Lower lobe of right lung (tissue), 2 donors: ENCODE measurements around the gene WDR13. TPM values are rescaled to one million over a fixed set of nuclear protein-coding genes. Genes with fewer than 3 reads are reported as not detected.

Experiments
- ATAC-seq, 2 donors: fragments of 200-7000 bp; cut with Tn5 transposase; one replicate each; pipeline ENCODE4 v1.9.1; 2020 to 2022; ENCODE audit warnings: mild to moderate bottlenecking in 2 of 2, moderate library complexity in 2 of 2
- DNase-seq: peaks from one replicate; pipeline ENCODE4 v3.0.0-alpha.2; 2020
- H3K27ac ChIP-seq: fragments of 200-600 bp; one replicate; pipeline ENCODE4 v1.8.0; 2022
- H3K27me3 ChIP-seq: fragments of 200-600 bp; one replicate; pipeline ENCODE4 v1.8.0; 2022; ENCODE audit warnings: low read depth
- H3K36me3 ChIP-seq: fragments of 200-600 bp; one replicate; pipeline ENCODE4 v1.8.0; 2022; ENCODE audit warnings: mild to moderate bottlenecking
- H3K4me1 ChIP-seq: fragments of 200-600 bp; one replicate; pipeline ENCODE4 v1.8.0; 2022
- H3K4me3 ChIP-seq: fragments of 200-600 bp; one replicate; pipeline ENCODE4 v1.8.0; 2022; ENCODE audit warnings: mild to moderate bottlenecking
- H3K9me3 ChIP-seq: fragments of 200-600 bp; one replicate; pipeline ENCODE4 v1.8.0; 2022
- intact Hi-C: fragments of 100-400 bp; cut with DNase I; formaldehyde crosslinking; loops from one replicate; pipeline ENCODE4 v1.11.0; 2022
- total RNA-seq: library from RNA; stranded (reverse); fragmentation: NEBNext Ultra II Directional; extraction: Animal tissue kit (Norgen Biotek cat#: 25700); gene quantifications from one replicate; pipeline ENCODE4 v1.2.1, GENCODE V29; 2021
- TF ChIP-seq, protein P1 (sequence below): fragments of 200-600 bp; IDR thresholded peaks from one replicate; pipeline ENCODE4 v1.8.0; 2022; ENCODE audit warnings: antibody characterized with exemption, mild to moderate bottlenecking
- donor health status: DM: no; HTN: yes; CAD: no; lungs with severe emphysema.

WDR13 gene
- total RNA-seq, 1 donor from 2014 or later: 125 TPM

DNA sequence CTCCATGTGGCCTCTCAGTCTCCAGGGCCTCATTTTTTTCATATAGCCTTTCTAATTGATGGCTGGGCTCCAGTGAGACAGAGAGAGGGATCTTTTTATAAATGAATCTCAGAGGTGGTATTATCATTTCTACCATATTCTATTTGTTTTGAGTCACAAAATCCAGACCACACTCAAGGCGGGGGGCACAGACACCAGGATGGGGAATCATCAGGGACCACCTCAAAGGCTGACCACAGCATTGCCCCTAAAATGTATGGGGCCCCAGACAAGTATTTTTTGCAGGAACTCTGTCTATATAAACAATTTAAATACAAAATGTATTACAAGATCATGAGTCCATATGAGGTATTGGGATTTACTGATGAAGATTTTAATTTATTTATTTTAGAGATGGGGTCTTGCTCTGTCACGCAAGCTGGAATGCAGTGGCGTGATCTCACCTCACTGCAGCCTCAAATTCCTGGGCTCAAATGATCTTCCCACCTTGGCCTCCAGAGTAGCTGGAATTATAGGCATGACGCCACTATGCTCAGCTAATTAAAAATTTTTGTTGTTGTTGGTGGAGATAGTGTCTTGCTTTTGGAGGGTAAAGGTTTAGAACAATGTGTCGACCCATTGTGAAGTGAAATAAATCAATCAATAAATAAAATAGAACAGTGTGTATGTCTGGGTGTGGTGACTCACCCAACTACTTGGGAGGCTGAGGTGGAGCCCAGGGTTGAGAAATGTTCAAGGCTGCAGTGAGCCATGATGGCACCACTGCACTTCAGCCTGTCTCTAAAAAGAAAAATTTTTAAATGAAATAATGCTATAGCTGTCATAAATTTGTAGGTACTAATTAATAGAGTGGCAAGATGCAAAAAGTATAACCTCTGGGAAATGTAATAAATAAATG is 29.4 kb downstream of the WDR13 start:
- Histone ChIP-seq H3K4me3 (no peak overlapping the region), H3K27me3 (no peaks in the 10 kb centered on the region), H3K36me3 (no peaks in the 10 kb centered on the region), H3K4me1 (peaks cover under 1% of the 10 kb centered on the region), H3K27ac (no peak overlapping the region), H3K9me3 (no peaks in the 10 kb centered on the region)
- ATAC-seq (no peak), DNase-seq (no peak)
- intact Hi-C loops: no loop called here
- TF ChIP-seq, protein P1, sequence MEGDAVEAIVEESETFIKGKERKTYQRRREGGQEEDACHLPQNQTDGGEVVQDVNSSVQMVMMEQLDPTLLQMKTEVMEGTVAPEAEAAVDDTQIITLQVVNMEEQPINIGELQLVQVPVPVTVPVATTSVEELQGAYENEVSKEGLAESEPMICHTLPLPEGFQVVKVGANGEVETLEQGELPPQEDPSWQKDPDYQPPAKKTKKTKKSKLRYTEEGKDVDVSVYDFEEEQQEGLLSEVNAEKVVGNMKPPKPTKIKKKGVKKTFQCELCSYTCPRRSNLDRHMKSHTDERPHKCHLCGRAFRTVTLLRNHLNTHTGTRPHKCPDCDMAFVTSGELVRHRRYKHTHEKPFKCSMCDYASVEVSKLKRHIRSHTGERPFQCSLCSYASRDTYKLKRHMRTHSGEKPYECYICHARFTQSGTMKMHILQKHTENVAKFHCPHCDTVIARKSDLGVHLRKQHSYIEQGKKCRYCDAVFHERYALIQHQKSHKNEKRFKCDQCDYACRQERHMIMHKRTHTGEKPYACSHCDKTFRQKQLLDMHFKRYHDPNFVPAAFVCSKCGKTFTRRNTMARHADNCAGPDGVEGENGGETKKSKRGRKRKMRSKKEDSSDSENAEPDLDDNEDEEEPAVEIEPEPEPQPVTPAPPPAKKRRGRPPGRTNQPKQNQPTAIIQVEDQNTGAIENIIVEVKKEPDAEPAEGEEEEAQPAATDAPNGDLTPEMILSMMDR: no peak

DNA sequence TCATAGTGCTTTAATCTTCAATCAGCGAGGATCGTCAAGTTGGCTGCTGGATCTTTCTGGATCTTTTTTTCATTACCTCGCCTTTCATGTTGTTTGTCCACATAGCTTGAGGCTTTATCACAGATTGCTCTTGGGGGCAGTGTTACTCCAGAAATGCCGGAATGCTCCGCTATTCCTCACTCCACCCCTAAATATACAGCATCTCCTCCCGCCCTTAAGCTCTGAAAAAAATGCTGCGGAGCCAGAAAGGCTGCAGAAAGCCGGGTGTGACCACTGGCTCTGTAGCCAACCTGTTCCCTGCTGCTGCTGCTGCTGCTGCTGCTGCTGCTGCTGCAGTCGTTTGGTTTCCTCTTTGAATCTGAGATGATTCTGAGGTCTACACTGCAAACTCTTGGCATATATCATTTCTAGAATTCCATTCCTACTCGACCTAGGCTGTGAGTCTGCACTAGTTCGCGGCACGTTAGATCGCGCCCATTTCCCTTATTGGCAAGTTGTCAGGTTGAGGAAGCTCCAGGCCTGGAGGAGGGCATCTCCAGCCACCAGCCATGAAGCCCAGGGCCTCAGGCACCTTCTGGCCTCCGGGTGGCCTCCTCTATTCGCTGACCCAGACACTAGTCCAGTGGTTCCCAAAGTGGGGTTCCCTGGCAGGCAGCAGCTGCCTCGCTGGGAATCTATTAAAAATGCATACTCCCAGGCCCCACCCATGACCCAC is 34.2 kb downstream of the WDR13 start:
- Histone ChIP-seq H3K27me3 (no peaks in the 10 kb centered on the region), H3K27ac (peak overlapping the region; percentile 18), H3K4me3 (no peak overlapping the region), H3K36me3 (no peaks in the 10 kb centered on the region), H3K4me1 (peaks cover 5% of the 10 kb centered on the region), H3K9me3 (no peaks in the 10 kb centered on the region)
- ATAC-seq: peak; percentile 96 to 98
- TF ChIP-seq, protein P1: peak; percentile 53
- intact Hi-C loops: no loop called here
- DNase-seq: peak; percentile 75

DNA sequence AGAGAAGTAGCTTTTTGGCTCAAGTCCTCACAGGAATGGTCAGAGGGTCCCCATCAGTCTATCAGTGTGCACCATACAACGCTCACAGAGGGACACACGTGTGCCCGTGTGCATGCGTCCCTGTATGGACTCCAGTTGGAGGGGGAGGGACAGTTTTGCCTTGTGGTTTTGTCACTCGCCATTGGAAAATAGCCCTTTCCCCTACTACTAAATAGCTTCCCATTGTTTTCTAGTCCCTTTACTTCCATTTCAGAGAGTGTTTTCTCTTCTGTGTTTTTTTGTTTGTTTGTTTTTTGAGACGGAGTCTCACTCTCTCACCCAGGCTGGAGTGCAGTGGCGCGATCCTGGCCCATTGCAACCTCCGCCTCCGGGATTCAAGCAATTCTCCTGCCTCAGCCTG is 34.9 kb downstream of the WDR13 start:
- Histone ChIP-seq H3K4me3 (no peak overlapping the region), H3K27ac (no peak overlapping the region), H3K4me1 (peaks cover 5% of the 10 kb centered on the region), H3K36me3 (no peaks in the 10 kb centered on the region), H3K27me3 (no peaks in the 10 kb centered on the region), H3K9me3 (no peaks in the 10 kb centered on the region)
- no peak for DNase-seq
- TF ChIP-seq, protein P1: no peak
- ATAC-seq: no peak
- intact Hi-C loops: no loop called here

DNA sequence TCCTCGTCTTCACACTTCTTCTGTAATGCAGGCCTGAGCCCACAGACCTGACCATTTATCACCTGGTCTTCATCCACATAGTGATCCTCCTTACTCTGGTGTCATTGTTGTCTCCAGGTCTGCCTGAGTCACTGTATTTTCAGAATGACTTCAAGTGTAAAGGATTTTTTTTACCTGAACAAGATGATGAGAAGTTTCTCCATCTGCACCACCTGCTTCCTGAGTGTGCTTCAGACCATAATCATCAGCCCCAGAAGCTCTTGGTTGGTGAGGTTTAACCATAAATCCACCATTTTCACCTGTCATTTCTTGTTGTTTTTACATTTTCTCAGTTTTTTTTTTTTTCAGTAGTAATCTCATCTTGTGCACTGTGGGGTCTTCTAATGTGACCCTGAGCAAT is 39.0 kb downstream of the WDR13 start:
- TF ChIP-seq, protein P1: no peak
- H3K9me3 ChIP-seq: no peaks in the 10 kb centered on the region
- intact Hi-C loops: no loop called here
- H3K4me1 ChIP-seq: peaks cover 5% of the 10 kb centered on the region
- H3K27me3 ChIP-seq: no peaks in the 10 kb centered on the region
- DNase-seq: no peak
- no peak for ATAC-seq
- no peak overlapping the region for H3K27ac ChIP-seq
- no peak overlapping the region for H3K4me3 ChIP-seq
- no peaks in the 10 kb centered on the region for H3K36me3 ChIP-seq

DNA sequence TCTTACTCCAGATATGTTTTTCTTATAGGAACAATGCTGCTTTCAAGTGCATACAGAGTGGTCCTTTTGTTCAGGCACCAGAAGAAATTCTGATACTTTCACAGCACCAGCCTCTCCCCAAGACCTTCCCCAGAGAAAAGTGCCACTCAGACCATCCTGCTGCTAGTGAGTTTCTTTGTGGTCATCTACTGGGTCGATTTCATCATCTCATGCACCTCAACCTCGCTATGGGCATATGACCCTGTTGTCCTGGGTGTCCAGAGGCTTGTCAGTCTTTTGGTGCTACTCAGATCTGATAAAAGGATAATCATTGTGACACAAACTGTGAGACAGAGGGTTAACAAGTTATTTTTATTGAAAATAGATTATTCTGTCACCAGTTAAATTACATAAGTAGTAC is 39.5 kb downstream of the WDR13 start:
- intact Hi-C loops: no loop called here
- no peaks in the 10 kb centered on the region for H3K36me3 ChIP-seq
- no peak overlapping the region for H3K27ac ChIP-seq
- H3K4me3 ChIP-seq: no peak overlapping the region
- no peaks in the 10 kb centered on the region for H3K9me3 ChIP-seq
- TF ChIP-seq, protein P1: no peak
- ATAC-seq (no peak), DNase-seq (no peak)
- no peaks in the 10 kb centered on the region for H3K27me3 ChIP-seq
- H3K4me1 ChIP-seq: peaks cover 3% of the 10 kb centered on the region
